ENCODE results near the gene TRIO. TPM values are rescaled to one million over a fixed set of nuclear protein-coding genes. Genes with fewer than 3 reads are reported as not detected.
A peak's percentile ranks its signal among the peaks of the same experiment; 100 is the strongest.

TRIO gene
- total RNA-seq, 4 donors from 2014 or later = 186 to 388 (median 285) TPM

GRCh38 chr5:14458414-14458813, 315.3 kb downstream of the TRIO start:
- Histone ChIP-seq H3K4me3 (no peak overlapping the region), H3K4me1 (peaks cover 0 to 4% (median 4%) of the 10 kb centered on the region in 4 donors), H3K27me3 (no peaks in the 10 kb centered on the region), H3K27ac (no peak overlapping the region), H3K9me3 (no peaks in the 10 kb centered on the region), H3K36me3 (peaks cover 0 to 16% (median 7%) of the 10 kb centered on the region in 4 donors)
- intact Hi-C loops (cut with DNase I; ENCODE audit: low total_unique reads) (no loop called here), in situ Hi-C loops (cut with MboI; ENCODE audit: low pct_ligation_motif_present in 1 of 4, low pct_unique_long_range_greater_than_20kb in 1 of 4, low sequenced_read_pairs in 3 of 4) (no loop called here)
- DNase-seq = no peak
- WGBS, 2 donors (ENCODE audit: low coverage in 1 of 2) = 57 to 73% methylated on average over 1 to 3 of the region's 3 CpGs
- TF ChIP-seq CTCF (IDR thresholded peaks at IDR 0.05) (no peak), POLR2A (IDR thresholded peaks at IDR 0.05) (no peak), POLR2AphosphoS5 (IDR thresholded peaks at IDR 0.05) (no peak), EP300 (IDR thresholded peaks at IDR 0.05; ENCODE audit: low read depth) (no peak)

- Histone ChIP-seq H3K27me3 (no peaks in the 10 kb centered on the region), H3K4me1 (peaks cover 8 to 20% (median 18%) of the 10 kb centered on the region in 4 donors), H3K4me3 (no peak overlapping the region), H3K9me3 (no peaks in the 10 kb centered on the region), H3K36me3 (peaks cover 0 to 16% (median 7%) of the 10 kb centered on the region in 4 donors), H3K27ac (no peak overlapping the region)
- intact Hi-C loops (cut with DNase I; ENCODE audit: low total_unique reads) = no loop called here
- in situ Hi-C loops (cut with MboI; ENCODE audit: low pct_ligation_motif_present in 1 of 4, low pct_unique_long_range_greater_than_20kb in 1 of 4, low sequenced_read_pairs in 3 of 4) = no loop called here
- WGBS, 2 donors (ENCODE audit: low coverage in 1 of 2) = 97 to 98% methylated on average over 6 to 46 of the region's 46 CpGs
- no peak for DNase-seq
- no peak for TF ChIP-seq CTCF (IDR thresholded peaks at IDR 0.05)
- TF ChIP-seq EP300 (IDR thresholded peaks at IDR 0.05; ENCODE audit: low read depth) = no peak
- TF ChIP-seq POLR2A (IDR thresholded peaks at IDR 0.05) = no peak
- no peak for TF ChIP-seq POLR2AphosphoS5 (IDR thresholded peaks at IDR 0.05)
Observed at GRCh38 chr5:14460844-14461398, 317.8 kb downstream of the TRIO start.

- in situ Hi-C loops (cut with MboI; ENCODE audit: low pct_ligation_motif_present in 1 of 4, low pct_unique_long_range_greater_than_20kb in 1 of 4, low sequenced_read_pairs in 3 of 4) (no loop called here), intact Hi-C loops (cut with DNase I; ENCODE audit: low total_unique reads) (no loop called here)
- Histone ChIP-seq H3K4me1 (peaks cover 8 to 28% (median 18%) of the 10 kb centered on the region in 4 donors), H3K36me3 (peaks cover 0 to 16% (median 7%) of the 10 kb centered on the region in 4 donors), H3K9me3 (no peaks in the 10 kb centered on the region), H3K4me3 (no peak overlapping the region), H3K27me3 (no peaks in the 10 kb centered on the region), H3K27ac (peak overlapping the region; percentile 42 to 85 (median 72))
- 90 to 100% methylated on average over 1 to 12 of the region's 14 CpGs for WGBS, 2 donors (ENCODE audit: low coverage in 1 of 2)
- DNase-seq = no peak
- no peak for TF ChIP-seq CTCF (IDR thresholded peaks at IDR 0.05)
- TF ChIP-seq EP300 (IDR thresholded peaks at IDR 0.05; ENCODE audit: low read depth) = no peak
- TF ChIP-seq POLR2AphosphoS5 (IDR thresholded peaks at IDR 0.05) = no peak
- no peak for TF ChIP-seq POLR2A (IDR thresholded peaks at IDR 0.05)
Observed at GRCh38 chr5:14462681-14463080, 319.5 kb downstream of the TRIO start.

GRCh38 chr5:14463629-14464028, 320.5 kb downstream of the TRIO start:
- peaks cover 0 to 23% (median 8%) of the 10 kb centered on the region in 4 donors for H3K36me3 ChIP-seq
- DNase-seq = peak; percentile 58
- H3K4me1 ChIP-seq = peaks cover 8 to 29% (median 18%) of the 10 kb centered on the region in 4 donors
- no peak overlapping the region for H3K4me3 ChIP-seq
- TF ChIP-seq POLR2AphosphoS5 (IDR thresholded peaks at IDR 0.05) (peak; percentile 5 to 44 (median 7)), POLR2A (IDR thresholded peaks at IDR 0.05) (no peak), EP300 (IDR thresholded peaks at IDR 0.05; ENCODE audit: low read depth) (no peak)
- H3K9me3 ChIP-seq = no peaks in the 10 kb centered on the region
- intact Hi-C loops (cut with DNase I; ENCODE audit: low total_unique reads) = no loop called here
- 44% methylated on average over 3 of the region's 3 CpGs; no CpG with 5 or more reads in 1 of the 2 donors for WGBS, 2 donors (ENCODE audit: low coverage in 1 of 2)
- in situ Hi-C loops (cut with MboI; ENCODE audit: low pct_ligation_motif_present in 1 of 4, low pct_unique_long_range_greater_than_20kb in 1 of 4, low sequenced_read_pairs in 3 of 4) = no loop called here
- peak overlapping the region; percentile 63 to 85 (median 72) for H3K27ac ChIP-seq
- no peaks in the 10 kb centered on the region for H3K27me3 ChIP-seq

Measured in transverse colon (tissue), 4 donors.